Stomach (tissue), 4 donors: Measurements from ENCODE around the gene GFPT2.

Experiments
- CTCF ChIP-seq, 7 experiments: fragments of 450-650 bp in 4 of 7; fragments of 200-600 bp in 3 of 7; sonication (generic) in 3 of 7; IDR thresholded peaks; one replicate each; pipeline ENCODE4 v1.5.1; 2016 to 2019; ENCODE audit warnings: antibody characterized with exemption in 7 of 7, control low read depth in 2 of 7, mild to moderate bottlenecking in 1 of 7
- EP300 ChIP-seq: sonication (generic); formaldehyde crosslinking; IDR thresholded peaks from one replicate; pipeline ENCODE4 v1.6.1; 2017; ENCODE audit warnings: antibody characterized with exemption
- POLR2A ChIP-seq, 4 donors: fragments of 450-650 bp; IDR thresholded peaks; one replicate each; pipeline ENCODE4 v1.6.1; 2016; ENCODE audit warnings: antibody characterized with exemption in 4 of 4, control low read depth in 2 of 4, mild to moderate bottlenecking in 1 of 4, moderate library complexity in 1 of 4
- POLR2AphosphoS5 ChIP-seq, 3 donors: sonication (generic); formaldehyde crosslinking; IDR thresholded peaks; one replicate each; pipeline ENCODE4 v1.6.1; 2016; ENCODE audit warnings: antibody characterized with exemption in 3 of 3

GRCh38 chr5:180343110-180343830 is 9.9 kb downstream of the GFPT2 start:
- TF ChIP-seq POLR2A (IDR thresholded peaks at IDR 0.05) (no peak), CTCF (IDR thresholded peaks at IDR 0.05) (no peak), EP300 (no peak), POLR2AphosphoS5 (IDR thresholded peaks at IDR 0.05) (no peak)
